VCaP (cell line): ENCODE results near the gene RSPO4.

Experiments used
- H3K27ac ChIP-seq: fragments of 450-650 bp; 2 replicates; pipeline ENCODE4 v1.5.1; 2017
- CTCF ChIP-seq: fragments of 450-650 bp; conservative IDR thresholded peaks from 2 replicates; pipeline ENCODE4 v1.5.1; 2017; ENCODE audit warnings: mild to moderate bottlenecking, moderate library complexity

RSPO4 gene

DNA sequence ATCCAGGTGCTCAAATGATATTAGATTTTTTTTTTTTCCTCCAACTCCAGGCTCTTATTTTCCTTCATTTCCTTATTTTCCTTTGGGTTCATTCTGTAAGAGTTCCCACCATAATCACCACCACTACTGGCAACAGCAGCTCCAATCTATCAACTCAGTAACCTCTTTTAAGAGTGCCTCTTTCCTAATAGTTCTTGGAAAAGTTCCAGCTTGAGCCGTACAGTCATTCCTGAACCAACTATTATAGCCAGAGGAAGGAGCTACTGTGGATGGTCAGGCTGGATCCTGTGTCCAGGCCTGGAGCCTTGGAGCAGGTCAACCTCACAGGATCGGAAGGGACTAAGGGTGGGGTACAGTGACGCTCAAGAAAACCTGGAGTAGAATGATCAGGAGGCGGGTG is 81.8 kb downstream of the RSPO4 start:
- no peak for TF ChIP-seq CTCF
- H3K27ac ChIP-seq, result no peak overlapping the region

- TF ChIP-seq CTCF, result no peak
- no peak overlapping the region for H3K27ac ChIP-seq
These were observed 82.6 kb downstream of the RSPO4 start for GRCh38 chr20:919491-919916.

DNA sequence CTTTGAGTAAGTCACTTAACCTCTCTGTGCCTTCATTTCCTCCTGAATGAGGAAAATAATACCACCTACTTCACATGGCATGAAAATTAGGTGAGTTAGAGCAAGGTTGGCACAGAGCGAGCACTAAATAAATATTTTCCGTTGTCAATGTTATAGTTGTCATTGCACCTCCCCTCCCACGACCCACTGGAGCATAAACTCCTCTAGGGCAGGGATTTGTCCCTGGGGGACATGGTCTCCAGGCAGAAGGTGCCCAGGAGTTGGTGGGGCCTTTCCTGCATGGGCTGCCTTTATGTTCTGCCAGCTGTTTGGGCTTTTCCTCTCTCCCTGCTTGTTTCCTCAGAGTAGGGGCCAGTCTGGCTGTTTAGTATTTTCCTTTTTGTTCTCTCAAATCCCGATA is 84.7 kb downstream of the RSPO4 start:
- no peak for TF ChIP-seq CTCF
- no peak overlapping the region for H3K27ac ChIP-seq

DNA sequence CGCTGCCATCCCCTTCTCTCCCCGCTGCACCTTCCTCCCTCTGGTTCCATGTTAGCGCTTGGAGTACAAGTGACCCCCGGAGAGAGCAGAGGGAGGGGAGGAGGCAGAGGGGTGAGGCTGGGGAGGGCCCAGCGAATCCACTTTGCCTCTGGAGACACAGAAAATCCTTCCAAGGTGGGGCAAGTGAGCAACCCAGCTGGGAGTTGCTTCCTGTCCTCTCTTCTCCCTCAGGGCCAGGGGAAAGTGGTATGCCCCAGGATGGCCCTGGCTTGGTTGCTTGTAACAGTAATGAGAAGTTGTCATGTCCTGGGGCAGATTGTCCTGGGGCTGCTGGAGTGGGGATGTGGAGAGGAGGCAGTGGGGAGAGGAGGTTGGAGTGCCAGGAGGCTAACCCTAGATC is 85.3 kb downstream of the RSPO4 start:
- H3K27ac ChIP-seq, result no peak overlapping the region
- no peak for TF ChIP-seq CTCF

DNA sequence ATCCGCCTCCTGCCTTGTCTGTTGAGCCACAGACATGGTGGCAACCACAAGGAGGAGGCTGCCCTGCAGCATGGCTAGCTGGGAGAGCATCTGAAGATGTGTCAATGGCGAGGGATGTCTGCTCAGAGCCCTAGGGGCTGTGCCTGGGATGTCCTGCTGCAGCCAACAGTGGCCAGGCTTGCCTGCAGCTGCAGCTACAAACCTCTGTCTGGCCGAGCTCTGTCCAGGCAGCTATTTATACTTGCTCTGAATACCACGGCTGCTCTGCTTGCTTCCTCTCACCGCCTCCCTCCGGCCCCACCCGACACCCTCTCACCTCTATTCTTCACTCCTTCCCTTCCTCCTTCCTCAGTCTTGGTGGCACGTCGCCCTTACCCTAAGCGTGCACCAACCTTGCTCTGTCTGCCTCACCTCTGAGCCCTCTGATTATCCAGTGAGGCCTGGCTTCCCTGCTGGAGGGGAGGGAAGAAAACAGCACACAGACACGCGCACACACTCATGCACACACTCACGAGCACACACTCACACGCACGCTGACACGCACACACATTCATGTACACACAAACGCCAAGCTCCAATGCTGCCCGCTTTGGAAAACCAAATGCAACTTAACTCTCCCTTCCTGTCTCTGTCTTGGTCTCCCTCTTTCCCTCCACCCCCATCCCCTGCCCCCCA is 85.8 kb downstream of the RSPO4 start, which contains the start of gene ANGPT4:
ANGPT4 (minus strand) TSS at position 210 of the 675 bp plus-strand sequence; CDS start at position 90, 120 bp downstream.
- H3K27ac ChIP-seq, result no peak within 1 kb of the TSS
- no peak for TF ChIP-seq CTCF

- TF ChIP-seq CTCF, result no peak
- H3K27ac ChIP-seq, result no peak overlapping the region
These were observed 87.2 kb downstream of the RSPO4 start for GRCh38 chr20:914727-915498.

DNA sequence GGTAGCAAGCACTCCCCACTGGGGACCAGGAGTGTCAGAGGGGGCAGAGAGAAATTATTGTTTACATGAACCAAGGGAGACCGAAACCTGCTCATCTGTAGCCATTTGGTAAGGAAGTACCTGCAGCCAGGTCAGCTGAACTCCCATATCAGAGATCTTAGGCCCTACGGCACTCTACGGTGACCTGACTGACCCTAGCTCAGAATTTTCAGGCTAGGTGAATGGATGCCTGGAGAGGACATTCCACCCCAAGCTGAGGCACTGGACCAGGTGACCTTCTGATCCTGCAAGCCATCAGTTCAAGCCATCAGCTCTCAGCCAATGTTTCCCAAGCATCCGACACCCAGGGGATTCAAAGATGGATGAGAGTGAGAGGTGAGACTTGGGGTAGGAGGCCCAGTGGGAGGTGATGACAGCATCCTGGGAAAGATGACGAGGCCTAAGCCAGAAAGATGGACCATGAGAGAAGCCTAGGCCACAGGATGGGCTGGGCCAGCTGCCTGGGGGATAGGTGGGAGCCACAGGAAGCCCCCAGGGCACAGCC is 88.7 kb downstream of the RSPO4 start:
- H3K27ac ChIP-seq, result no peak overlapping the region
- TF ChIP-seq CTCF, result no peak
